ENCODE data around the gene TRPV5.

TRPV5 gene

DNA sequence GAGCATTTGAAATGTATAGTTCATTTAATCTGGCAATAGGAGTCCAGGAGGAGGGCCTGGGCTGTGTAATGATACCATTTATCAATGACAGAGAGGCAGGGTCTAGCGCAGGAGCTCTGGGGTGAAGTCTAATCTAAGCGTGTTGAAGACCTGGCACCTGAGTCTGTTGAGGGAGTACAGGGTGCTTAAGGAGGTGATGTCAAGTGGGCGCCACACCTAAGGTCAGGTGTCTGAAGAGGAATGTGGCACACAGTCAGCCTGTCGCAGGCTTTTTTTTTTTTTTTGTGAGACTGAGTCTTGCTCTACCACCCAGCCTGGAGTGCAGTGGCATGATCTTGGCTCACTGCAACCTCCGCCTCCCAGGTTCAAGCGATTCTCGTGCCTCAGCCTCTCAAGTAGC is 8.0 kb upstream of the TRPV5 start:
- CTCF ChIA-PET = no interaction called here
- Histone ChIP-seq H3K27me3 (replicated peaks in 2 of 5; ENCODE audit: control insufficient read depth in 4 of 5, insufficient read depth in 5 of 5, low read length in 4 of 5) (peaks cover 0 to 2% (median 0%) of the 10 kb centered on the region in 5 experiments), H3K4me3 (ENCODE audit: control insufficient read depth in 1 of 7, extremely low read depth in 1 of 7, insufficient read depth in 4 of 7, low read depth in 2 of 7, low read length in 6 of 7) (no peak overlapping the region), H3K9me3 (ENCODE audit: control extremely low read depth in 1 of 5, control insufficient read depth in 4 of 5, insufficient read depth in 2 of 5, low read depth in 1 of 5, low read length in 4 of 5) (no peaks in the 10 kb centered on the region), H3K27ac (ENCODE audit: insufficient read depth in 1 of 2, low read depth in 1 of 2, low read length in 2 of 2, poor library complexity in 1 of 2, severe bottlenecking in 2 of 2) (no peak overlapping the region), H3K4me1 (ENCODE audit: control extremely low read depth in 1 of 4, control insufficient read depth in 4 of 4, insufficient read depth in 4 of 4, low read length in 3 of 4) (no peaks in the 10 kb centered on the region), H3K36me3 (ENCODE audit: control insufficient read depth in 4 of 4, insufficient read depth in 4 of 4, low read length in 3 of 4) (no peaks in the 10 kb centered on the region)
- no peak for DNase-seq
- 90% methylated on average over 2 of the region's 7 CpGs for WGBS (ENCODE audit: insufficient coverage)
- POLR2A ChIA-PET = no interaction called here

DNA sequence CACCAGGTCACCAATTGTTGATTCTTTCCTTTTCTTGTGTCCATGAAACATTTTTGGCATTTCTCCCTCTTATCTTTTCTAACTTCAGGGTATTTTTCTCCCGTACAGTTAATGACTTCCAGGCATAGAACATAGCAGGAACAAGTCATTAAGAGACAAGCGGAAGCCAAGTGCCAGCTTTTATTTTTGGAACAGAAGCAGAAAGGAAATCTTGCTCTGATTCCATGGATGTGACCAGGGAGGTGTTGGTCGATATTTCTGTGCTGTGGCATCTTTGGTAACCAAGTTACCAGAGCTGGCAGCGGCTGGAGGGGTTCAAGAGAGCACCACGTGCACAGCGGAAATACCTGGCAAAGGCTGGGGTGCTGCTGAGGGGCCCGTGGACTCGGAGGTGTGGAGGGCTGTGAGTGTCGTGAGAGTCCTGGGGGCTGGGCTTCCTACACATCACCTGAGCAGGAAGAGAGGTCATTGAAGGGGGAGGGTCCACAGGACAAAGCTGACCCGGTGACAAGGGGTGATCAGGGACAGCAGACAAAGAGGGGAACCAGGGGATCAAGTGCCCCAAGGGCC is 7.5 kb upstream of the TRPV5 start:
- POLR2A ChIA-PET = interaction anchor here (0.7 kb wide), 1 partner anchor 1141 kb away, joined by 3 read pairs; no protein-coding TSS in a partner anchor
- H3K4me3 ChIP-seq (ENCODE audit: control insufficient read depth in 1 of 7, extremely low read depth in 1 of 7, insufficient read depth in 4 of 7, low read depth in 2 of 7, low read length in 6 of 7) = no peak overlapping the region
- 77% methylated on average over 10 of the region's 10 CpGs for WGBS (ENCODE audit: insufficient coverage)

DNA sequence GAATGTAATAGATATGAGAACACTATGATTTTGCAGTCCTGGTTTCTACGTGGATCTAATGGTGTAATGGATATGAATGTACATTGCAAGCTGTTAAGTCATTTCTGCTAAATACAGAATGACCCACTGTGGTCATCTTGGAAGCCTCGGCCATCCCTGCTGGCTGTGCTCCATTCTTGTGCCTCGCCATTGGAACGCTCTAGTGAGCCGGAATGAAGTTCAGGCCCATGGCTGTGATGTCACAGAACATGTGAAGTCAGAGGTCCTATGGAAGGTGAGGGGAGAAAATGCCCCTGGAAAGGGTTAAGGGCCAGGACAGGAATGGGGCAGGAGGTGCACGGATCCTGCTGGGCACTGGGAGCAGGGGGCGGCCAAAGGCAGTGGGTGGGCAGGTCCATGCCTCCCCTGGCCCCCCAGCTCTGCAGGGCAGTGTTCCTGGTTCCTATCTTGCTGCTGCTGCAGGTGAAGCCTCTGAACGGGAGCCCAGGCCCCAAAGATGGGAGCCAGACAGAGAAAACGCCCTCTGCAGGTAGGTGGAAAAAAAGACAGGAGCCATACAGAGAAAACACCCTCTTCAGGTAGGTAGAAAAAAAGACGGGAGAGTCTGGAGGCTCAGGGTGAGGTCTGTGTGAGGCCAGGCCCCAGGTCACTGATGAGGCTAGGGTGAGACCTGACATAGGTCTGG is 5.8 kb upstream of the TRPV5 start, which contains the start of gene LLCFC1:
TSS of gene LLCFC1 (plus strand) at position 259 of the 685 bp plus-strand sequence. CDS start at position 397, 138 bp downstream.
- H3K4me1 ChIP-seq (ENCODE audit: control extremely low read depth in 1 of 4, control insufficient read depth in 4 of 4, insufficient read depth in 4 of 4, low read length in 3 of 4) = no peaks in the 10 kb centered on the region
- WGBS (ENCODE audit: insufficient coverage) = 92% methylated on average over 10 of the region's 10 CpGs
- no peak for DNase-seq
- no peak within 1 kb of the TSS for H3K27ac ChIP-seq (ENCODE audit: insufficient read depth in 1 of 2, low read depth in 1 of 2, low read length in 2 of 2, poor library complexity in 1 of 2, severe bottlenecking in 2 of 2)
- no peaks in the 10 kb centered on the region for H3K9me3 ChIP-seq (ENCODE audit: control extremely low read depth in 1 of 5, control insufficient read depth in 4 of 5, insufficient read depth in 2 of 5, low read depth in 1 of 5, low read length in 4 of 5)
- ChIA-PET POLR2A (no interaction called here), CTCF (no interaction called here)
- H3K27me3 ChIP-seq (replicated peaks in 2 of 5; ENCODE audit: control insufficient read depth in 4 of 5, insufficient read depth in 5 of 5, low read length in 4 of 5) = peaks cover 0 to 2% (median 0%) of the 10 kb centered on the region in 5 experiments
- no peak within 1 kb of the TSS for H3K4me3 ChIP-seq (ENCODE audit: control insufficient read depth in 1 of 7, extremely low read depth in 1 of 7, insufficient read depth in 4 of 7, low read depth in 2 of 7, low read length in 6 of 7)
- H3K36me3 ChIP-seq (ENCODE audit: control insufficient read depth in 4 of 4, insufficient read depth in 4 of 4, low read length in 3 of 4) = no peaks in the 10 kb centered on the region

More for the DNA sequence above, 7.5 kb upstream of the TRPV5 start:
- CTCF ChIA-PET = no interaction called here
- Histone ChIP-seq H3K27me3 (replicated peaks in 2 of 5; ENCODE audit: control insufficient read depth in 4 of 5, insufficient read depth in 5 of 5, low read length in 4 of 5) (peaks cover 0 to 2% (median 0%) of the 10 kb centered on the region in 5 experiments), H3K36me3 (ENCODE audit: control insufficient read depth in 4 of 4, insufficient read depth in 4 of 4, low read length in 3 of 4) (no peaks in the 10 kb centered on the region), H3K27ac (ENCODE audit: insufficient read depth in 1 of 2, low read depth in 1 of 2, low read length in 2 of 2, poor library complexity in 1 of 2, severe bottlenecking in 2 of 2) (no peak overlapping the region), H3K4me1 (ENCODE audit: control extremely low read depth in 1 of 4, control insufficient read depth in 4 of 4, insufficient read depth in 4 of 4, low read length in 3 of 4) (no peaks in the 10 kb centered on the region), H3K9me3 (ENCODE audit: control extremely low read depth in 1 of 5, control insufficient read depth in 4 of 5, insufficient read depth in 2 of 5, low read depth in 1 of 5, low read length in 4 of 5) (no peaks in the 10 kb centered on the region)
- DNase-seq = no peak

DNA sequence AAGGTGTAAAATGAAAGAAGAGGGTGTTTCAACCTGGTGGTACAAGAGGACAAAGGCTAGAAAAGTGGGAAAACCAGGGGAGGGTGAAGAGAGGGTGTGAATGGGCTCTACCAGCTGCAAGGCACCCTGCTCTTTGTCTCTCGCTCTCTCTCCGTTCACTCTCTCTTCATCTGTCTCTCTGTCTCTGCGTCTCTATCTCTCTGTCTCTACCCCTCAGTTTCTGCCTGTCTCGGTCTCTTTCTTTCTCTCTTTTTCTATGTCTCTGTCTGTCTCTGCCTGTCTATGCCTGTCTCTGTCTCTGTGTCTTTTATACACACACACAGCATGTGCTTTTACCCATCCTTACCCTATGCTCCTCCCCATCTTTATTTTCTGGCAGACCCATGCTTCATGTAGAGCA is 5.1 kb upstream of the TRPV5 start:
- H3K9me3 ChIP-seq (ENCODE audit: control extremely low read depth in 1 of 5, control insufficient read depth in 4 of 5, insufficient read depth in 2 of 5, low read depth in 1 of 5, low read length in 4 of 5) = no peaks in the 10 kb centered on the region
- peaks cover 0 to 2% (median 0%) of the 10 kb centered on the region in 5 experiments for H3K27me3 ChIP-seq (replicated peaks in 2 of 5; ENCODE audit: control insufficient read depth in 4 of 5, insufficient read depth in 5 of 5, low read length in 4 of 5)
- 88% methylated on average over 4 of the region's 4 CpGs for WGBS (ENCODE audit: insufficient coverage)
- ChIA-PET POLR2A (no interaction called here), CTCF (no interaction called here)
- H3K36me3 ChIP-seq (ENCODE audit: control insufficient read depth in 4 of 4, insufficient read depth in 4 of 4, low read length in 3 of 4) = no peaks in the 10 kb centered on the region
- no peak overlapping the region for H3K27ac ChIP-seq (ENCODE audit: insufficient read depth in 1 of 2, low read depth in 1 of 2, low read length in 2 of 2, poor library complexity in 1 of 2, severe bottlenecking in 2 of 2)
- H3K4me3 ChIP-seq (ENCODE audit: control insufficient read depth in 1 of 7, extremely low read depth in 1 of 7, insufficient read depth in 4 of 7, low read depth in 2 of 7, low read length in 6 of 7) = no peak overlapping the region
- DNase-seq = no peak
- no peaks in the 10 kb centered on the region for H3K4me1 ChIP-seq (ENCODE audit: control extremely low read depth in 1 of 4, control insufficient read depth in 4 of 4, insufficient read depth in 4 of 4, low read length in 3 of 4)

DNA sequence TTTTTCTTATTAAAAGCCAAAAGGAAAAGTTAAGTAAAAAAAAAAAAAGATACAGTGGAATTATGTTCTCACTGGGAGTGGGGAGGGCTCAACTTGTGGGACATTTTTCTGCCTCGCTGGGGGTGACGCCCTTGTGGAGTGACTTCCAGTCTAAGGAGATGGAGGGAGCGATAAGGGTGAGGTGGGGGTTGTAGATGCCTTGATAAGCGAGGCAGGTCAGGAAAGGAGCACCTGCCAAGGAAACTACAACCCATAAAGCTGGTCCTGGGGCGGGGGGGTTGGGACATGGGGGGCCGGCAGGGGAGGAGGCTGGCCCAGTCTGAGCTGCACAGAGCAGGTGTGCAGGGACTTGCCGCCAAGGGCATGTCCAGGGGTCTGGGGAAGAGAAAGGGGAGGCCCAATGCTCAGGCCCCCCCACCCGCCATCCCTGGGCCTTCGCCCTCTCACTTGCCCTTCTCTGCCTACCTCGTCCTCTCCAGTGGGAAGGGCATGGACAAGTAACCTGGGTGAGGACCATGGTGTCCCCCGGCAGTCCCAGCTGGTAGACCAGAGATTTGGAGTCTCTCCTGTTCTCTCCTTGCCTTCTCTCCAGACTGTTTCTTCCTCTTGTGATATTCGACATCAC is 2.5 kb upstream of the TRPV5 start:
- H3K4me1 ChIP-seq (ENCODE audit: control extremely low read depth in 1 of 4, control insufficient read depth in 4 of 4, insufficient read depth in 4 of 4, low read length in 3 of 4) = peaks cover 0 to 2% (median 0%) of the 10 kb centered on the region in 4 experiments
- H3K27ac ChIP-seq (ENCODE audit: insufficient read depth in 1 of 2, low read depth in 1 of 2, low read length in 2 of 2, poor library complexity in 1 of 2, severe bottlenecking in 2 of 2) = no peak overlapping the region
- no peaks in the 10 kb centered on the region for H3K9me3 ChIP-seq (ENCODE audit: control extremely low read depth in 1 of 5, control insufficient read depth in 4 of 5, insufficient read depth in 2 of 5, low read depth in 1 of 5, low read length in 4 of 5)
- DNase-seq = no peak
- no peak overlapping the region for H3K4me3 ChIP-seq (ENCODE audit: control insufficient read depth in 1 of 7, extremely low read depth in 1 of 7, insufficient read depth in 4 of 7, low read depth in 2 of 7, low read length in 6 of 7)
- peaks cover 0 to 2% (median 0%) of the 10 kb centered on the region in 5 experiments for H3K27me3 ChIP-seq (replicated peaks in 2 of 5; ENCODE audit: control insufficient read depth in 4 of 5, insufficient read depth in 5 of 5, low read length in 4 of 5)
- WGBS (ENCODE audit: insufficient coverage) = 98% methylated on average over 4 of the region's 12 CpGs
- CTCF ChIA-PET = interaction anchor here (1.0 kb wide), 1 partner anchor 35 kb away, joined by 3 read pairs; no protein-coding TSS in a partner anchor
- no peaks in the 10 kb centered on the region for H3K36me3 ChIP-seq (ENCODE audit: control insufficient read depth in 4 of 4, insufficient read depth in 4 of 4, low read length in 3 of 4)
- POLR2A ChIA-PET = no interaction called here

DNA sequence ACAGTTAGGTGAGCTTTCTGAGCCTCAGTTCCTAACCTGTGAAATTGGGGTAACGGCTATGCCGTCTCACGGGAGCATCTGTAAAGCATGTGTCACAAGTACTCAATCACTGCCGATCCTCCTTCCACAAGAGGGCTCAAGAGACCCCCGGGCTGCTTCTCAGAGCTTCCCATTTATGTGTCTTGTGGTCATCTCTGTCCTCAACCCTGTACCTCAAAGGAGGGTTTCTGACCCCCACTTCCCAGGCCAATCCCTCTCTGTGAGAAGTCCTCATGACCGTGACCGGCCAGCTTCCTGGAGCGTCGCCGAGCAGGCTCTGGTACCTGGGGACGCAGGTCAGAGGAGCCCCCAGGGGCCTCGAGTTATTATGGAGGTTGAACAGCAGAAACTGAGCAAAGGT is 510 bp upstream of the TRPV5 start:
- H3K4me1 ChIP-seq (ENCODE audit: control extremely low read depth in 1 of 4, control insufficient read depth in 4 of 4, insufficient read depth in 4 of 4, low read length in 3 of 4) = peaks cover 0 to 2% (median 0%) of the 10 kb centered on the region in 4 experiments
- no peak overlapping the region for H3K4me3 ChIP-seq (ENCODE audit: control insufficient read depth in 1 of 7, extremely low read depth in 1 of 7, insufficient read depth in 4 of 7, low read depth in 2 of 7, low read length in 6 of 7)
- H3K36me3 ChIP-seq (ENCODE audit: control insufficient read depth in 4 of 4, insufficient read depth in 4 of 4, low read length in 3 of 4) = no peaks in the 10 kb centered on the region
- 83% methylated on average over 9 of the region's 12 CpGs for WGBS (ENCODE audit: insufficient coverage)
- H3K27ac ChIP-seq (ENCODE audit: insufficient read depth in 1 of 2, low read depth in 1 of 2, low read length in 2 of 2, poor library complexity in 1 of 2, severe bottlenecking in 2 of 2) = no peak overlapping the region
- ChIA-PET POLR2A (no interaction called here), CTCF (interaction anchor here (2.2 kb wide), 1 partner anchor 24 kb away, joined by 6 read pairs; no protein-coding TSS in a partner anchor)
- H3K27me3 ChIP-seq (replicated peaks in 2 of 5; ENCODE audit: control insufficient read depth in 4 of 5, insufficient read depth in 5 of 5, low read length in 4 of 5) = peaks cover 0 to 2% (median 0%) of the 10 kb centered on the region in 5 experiments
- no peaks in the 10 kb centered on the region for H3K9me3 ChIP-seq (ENCODE audit: control extremely low read depth in 1 of 5, control insufficient read depth in 4 of 5, insufficient read depth in 2 of 5, low read depth in 1 of 5, low read length in 4 of 5)
- DNase-seq = no peak

DNA sequence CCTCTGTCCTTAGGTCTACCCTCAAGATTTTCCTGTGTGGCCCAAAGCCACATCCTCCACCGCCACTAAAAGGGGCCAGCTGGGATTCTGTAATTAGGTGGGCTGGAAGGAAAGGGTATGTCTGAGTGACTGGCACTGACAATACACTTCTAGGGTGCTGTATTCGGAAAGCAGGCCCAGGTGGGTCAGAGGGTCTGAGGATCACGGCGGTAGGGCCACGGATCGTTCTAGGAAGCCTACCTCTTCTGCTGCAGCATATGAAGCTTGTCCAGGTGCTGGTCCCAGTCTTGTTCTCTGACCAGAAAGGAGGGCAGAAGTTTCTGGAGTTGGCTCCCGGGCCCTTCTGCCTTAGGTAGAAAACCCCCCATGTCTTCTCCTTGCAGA is 462 bp downstream of the TRPV5 start:
- no peaks in the 10 kb centered on the region for H3K36me3 ChIP-seq (ENCODE audit: control insufficient read depth in 4 of 4, insufficient read depth in 4 of 4, low read length in 3 of 4)
- ChIA-PET CTCF (no interaction called here), POLR2A (no interaction called here)
- no peaks in the 10 kb centered on the region for H3K9me3 ChIP-seq (ENCODE audit: control extremely low read depth in 1 of 5, control insufficient read depth in 4 of 5, insufficient read depth in 2 of 5, low read depth in 1 of 5, low read length in 4 of 5)
- H3K4me1 ChIP-seq (ENCODE audit: control extremely low read depth in 1 of 4, control insufficient read depth in 4 of 4, insufficient read depth in 4 of 4, low read length in 3 of 4) = peaks cover 0 to 2% (median 0%) of the 10 kb centered on the region in 4 experiments
- no peak overlapping the region for H3K4me3 ChIP-seq (ENCODE audit: control insufficient read depth in 1 of 7, extremely low read depth in 1 of 7, insufficient read depth in 4 of 7, low read depth in 2 of 7, low read length in 6 of 7)
- H3K27me3 ChIP-seq (replicated peaks in 2 of 5; ENCODE audit: control insufficient read depth in 4 of 5, insufficient read depth in 5 of 5, low read length in 4 of 5) = peaks cover 0 to 2% (median 0%) of the 10 kb centered on the region in 5 experiments
- WGBS (ENCODE audit: insufficient coverage) = 92% methylated on average over 6 of the region's 7 CpGs
- no peak overlapping the region for H3K27ac ChIP-seq (ENCODE audit: insufficient read depth in 1 of 2, low read depth in 1 of 2, low read length in 2 of 2, poor library complexity in 1 of 2, severe bottlenecking in 2 of 2)
- DNase-seq = no peak
